GM23338 (cell line): ENCODE data around the gene DIO3.

Experiments used
- CREB1 ChIP-seq: fragments of 250-450 bp; sonication (Bioruptor Pico); IDR thresholded peaks from 2 replicates; pipeline ENCODE4 v1.5.0; 2020; ENCODE audit warnings: low read depth, mild to moderate bottlenecking, moderate library complexity
- CTCF ChIP-seq, 2 experiments: fragments of 200-600 bp in 1 of 2; sonication (generic) in 1 of 2; conservative IDR thresholded peaks; 2 replicates each; pipeline versions ENCODE4 v1.5.1 to v1.6.1; 2016 to 2017; ENCODE audit warnings: antibody characterized with exemption in 2 of 2, low read depth in 2 of 2, mild to moderate bottlenecking in 2 of 2, moderate library complexity in 1 of 2
- EZH2 ChIP-seq: fragments of 200-600 bp; sonication (generic); IDR thresholded peaks from one replicate; pipeline ENCODE4 v1.8.0; 2017; ENCODE audit warnings: antibody characterized with exemption, mild to moderate bottlenecking, low read depth; ENCODE audit not compliant: unreplicated experiment
- EZH2phosphoT487 ChIP-seq: fragments of 200-600 bp; sonication (generic); IDR thresholded peaks from one replicate; pipeline ENCODE4 v1.8.1; 2018; ENCODE audit warnings: antibody characterized with exemption; ENCODE audit not compliant: unreplicated experiment
- POLR2AphosphoS5 ChIP-seq: IDR thresholded peaks from 2 replicates; pipeline ENCODE4 v1.6.1; 2016; ENCODE audit warnings: antibody characterized with exemption, low read depth

GRCh38 chr14:101599234-101599885, 38.1 kb downstream of the DIO3 start:
- TF ChIP-seq EZH2phosphoT487 (no peak), CTCF (conservative IDR thresholded peaks at IDR 0.05; ENCODE audit: low read depth in 2 of 2) (no peak), POLR2AphosphoS5 (no peak), CREB1 (CRISPR knock-in tag) (no peak), EZH2 (no peak)
